Fibroblast of lung (primary cell): ENCODE measurements around the gene SULT4A1.

ENCODE experiments used
- CTCF ChIP-seq, 2 donors: IDR thresholded peaks in 1 of 2; conservative IDR thresholded peaks in 1 of 2; 1 replicate in 1 of 2; 2 replicates in 1 of 2; pipeline ENCODE4 v1.5.1; 2011 to 2012; ENCODE audit warnings: low read length in 2 of 2, control low read depth in 1 of 2, inconsistent platforms in 1 of 2, low read depth in 1 of 2, mild to moderate bottlenecking in 1 of 2
- EZH2 ChIP-seq: IDR thresholded peaks from 2 replicates; pipeline ENCODE4 v1.5.1; 2012; ENCODE audit warnings: low read length, control low read depth, mild to moderate bottlenecking; ENCODE audit errors: missing control alignments

- TF ChIP-seq CTCF (conservative IDR thresholded peaks at IDR 0.05 in 1 of 2, IDR thresholded peaks at IDR 0.05 in 1 of 2; ENCODE audit: low read depth in 1 of 2, low read length in 2 of 2): no peak
- TF ChIP-seq EZH2: no peak
These were observed 44.9 kb downstream of the SULT4A1 start for GRCh38 chr22:43817402-43817801.
